ENCODE measurements around the gene NPDC1.

DNA sequence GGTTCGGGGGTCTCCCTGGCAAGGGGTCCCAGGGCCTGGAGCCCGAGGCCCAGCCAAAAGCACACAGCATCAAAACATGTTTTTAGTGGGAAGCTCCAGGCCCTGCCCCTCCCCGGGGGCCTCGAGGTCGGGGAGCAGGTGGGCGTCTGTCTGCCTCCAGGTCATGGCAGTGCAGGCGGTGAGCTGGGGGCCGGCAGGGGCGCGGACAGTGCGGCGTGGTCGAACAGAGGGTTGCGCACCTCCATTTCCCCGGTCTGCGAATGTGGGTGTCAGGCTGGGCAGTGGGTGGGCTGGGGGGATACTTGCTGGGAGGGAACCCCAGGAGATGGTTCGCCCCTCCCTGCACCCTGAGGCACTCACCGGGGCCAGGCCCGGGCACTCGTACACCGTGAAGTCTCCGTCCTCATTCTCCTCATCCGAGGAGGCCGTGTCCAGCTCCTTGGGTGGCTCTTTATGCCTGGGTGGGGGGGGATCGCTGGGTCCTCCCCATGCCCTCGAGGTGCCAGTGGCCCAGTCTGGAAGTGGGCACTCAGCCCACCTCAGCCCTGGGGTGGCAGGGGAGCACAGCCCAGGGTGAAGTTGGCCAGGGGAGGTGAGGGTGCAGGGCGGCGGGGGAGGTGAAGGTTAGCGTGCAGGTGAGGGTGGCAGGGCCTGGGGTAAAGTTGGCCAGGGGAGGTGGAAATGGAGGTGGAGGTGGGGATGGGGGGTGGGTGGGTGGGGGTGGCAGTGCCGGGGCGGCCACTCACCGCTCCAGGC lies 6.2 kb downstream of the NPDC1 start:
- TF ChIP-seq CTCF (IDR thresholded peaks at IDR 0.05) (no peak), POLR2A (IDR thresholded peaks at IDR 0.05) (no peak)
